ENCODE results near the gene COMMD3. TPM values are rescaled to one million over a fixed set of nuclear protein-coding genes. Genes with fewer than 3 reads are reported as not detected.

The COMMD3 gene
- total RNA-seq, 1 experiment from 2014 or later = 69.4 TPM

DNA sequence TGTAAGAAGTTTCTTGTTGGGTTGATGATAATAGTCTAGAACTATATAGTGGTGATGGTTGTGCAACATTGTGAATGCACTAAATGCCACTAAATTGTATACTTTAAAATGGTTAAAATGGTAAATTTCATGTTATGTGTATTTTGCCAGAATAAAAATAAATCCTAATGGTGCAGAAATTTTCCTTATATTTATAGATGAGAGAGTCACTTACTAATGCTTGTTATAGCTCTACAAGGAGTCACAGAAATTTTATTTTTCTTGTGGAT lies 50.2 kb downstream of the COMMD3 start:
- TF ChIP-seq, protein P1, sequence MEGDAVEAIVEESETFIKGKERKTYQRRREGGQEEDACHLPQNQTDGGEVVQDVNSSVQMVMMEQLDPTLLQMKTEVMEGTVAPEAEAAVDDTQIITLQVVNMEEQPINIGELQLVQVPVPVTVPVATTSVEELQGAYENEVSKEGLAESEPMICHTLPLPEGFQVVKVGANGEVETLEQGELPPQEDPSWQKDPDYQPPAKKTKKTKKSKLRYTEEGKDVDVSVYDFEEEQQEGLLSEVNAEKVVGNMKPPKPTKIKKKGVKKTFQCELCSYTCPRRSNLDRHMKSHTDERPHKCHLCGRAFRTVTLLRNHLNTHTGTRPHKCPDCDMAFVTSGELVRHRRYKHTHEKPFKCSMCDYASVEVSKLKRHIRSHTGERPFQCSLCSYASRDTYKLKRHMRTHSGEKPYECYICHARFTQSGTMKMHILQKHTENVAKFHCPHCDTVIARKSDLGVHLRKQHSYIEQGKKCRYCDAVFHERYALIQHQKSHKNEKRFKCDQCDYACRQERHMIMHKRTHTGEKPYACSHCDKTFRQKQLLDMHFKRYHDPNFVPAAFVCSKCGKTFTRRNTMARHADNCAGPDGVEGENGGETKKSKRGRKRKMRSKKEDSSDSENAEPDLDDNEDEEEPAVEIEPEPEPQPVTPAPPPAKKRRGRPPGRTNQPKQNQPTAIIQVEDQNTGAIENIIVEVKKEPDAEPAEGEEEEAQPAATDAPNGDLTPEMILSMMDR (IDR thresholded peaks at IDR 0.05; ENCODE audit: unreplicated experiment) = no peak
- Mint-ChIP-seq H3K27me3 (ENCODE audit: insufficient read depth, unreplicated experiment) (no peaks in the 10 kb centered on the region), H3K27ac (ENCODE audit: low read depth, unreplicated experiment) (no peak overlapping the region), H3K4me3 (ENCODE audit: unreplicated experiment) (no peak overlapping the region), H3K4me1 (ENCODE audit: insufficient read depth, unreplicated experiment) (no peaks in the 10 kb centered on the region), H3K36me3 (ENCODE audit: insufficient read depth, unreplicated experiment) (no peaks in the 10 kb centered on the region), H3K9me3 (ENCODE audit: unreplicated experiment) (no peaks in the 10 kb centered on the region)
- intact Hi-C loops (cut with micrococcal nuclease) = no loop called here
- BruUV-seq (replicated peaks) = no TSS peak
- ChIA-PET POLR2A (interaction anchor here (1.0 kb wide), 1 partner anchor 73 kb away, joined by 3 read pairs; no protein-coding TSS in a partner anchor), CTCF (interaction anchor here (0.6 kb wide), 1 partner anchor 624 kb away, joined by 4 read pairs; no protein-coding TSS in a partner anchor)
- no peak for DNase-seq (ENCODE audit: unreplicated experiment)

DNA sequence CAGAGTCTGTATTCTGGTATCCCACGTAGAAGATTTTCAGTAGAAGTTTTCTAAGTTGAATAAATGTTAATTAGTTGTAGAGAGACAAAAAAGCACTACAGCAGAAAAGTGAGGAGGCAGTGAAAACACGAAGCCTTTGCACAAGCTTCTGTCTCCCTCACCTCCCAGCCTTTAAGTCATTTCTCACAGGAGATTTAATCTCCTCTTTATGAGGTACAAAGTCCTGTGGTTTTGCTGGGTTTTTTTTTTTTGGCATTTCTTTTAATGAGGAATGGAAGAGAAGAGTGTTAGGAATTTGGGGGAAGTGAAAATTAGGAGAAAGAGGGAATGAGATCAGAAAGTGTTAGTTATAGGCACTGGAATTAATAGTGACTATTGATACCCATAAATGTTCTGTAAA lies 50.6 kb downstream of the COMMD3 start:
- Mint-ChIP-seq H3K36me3 (ENCODE audit: insufficient read depth, unreplicated experiment) (no peaks in the 10 kb centered on the region), H3K27me3 (ENCODE audit: insufficient read depth, unreplicated experiment) (no peaks in the 10 kb centered on the region), H3K9me3 (ENCODE audit: unreplicated experiment) (no peaks in the 10 kb centered on the region), H3K27ac (ENCODE audit: low read depth, unreplicated experiment) (no peak overlapping the region), H3K4me1 (ENCODE audit: insufficient read depth, unreplicated experiment) (no peaks in the 10 kb centered on the region), H3K4me3 (ENCODE audit: unreplicated experiment) (no peak overlapping the region)
- ChIA-PET POLR2A (interaction anchor here (1.0 kb wide), 1 partner anchor 73 kb away, joined by 3 read pairs; no protein-coding TSS in a partner anchor), CTCF (no interaction called here)
- DNase-seq (ENCODE audit: unreplicated experiment) = no peak
- TF ChIP-seq, protein P1 (IDR thresholded peaks at IDR 0.05; ENCODE audit: unreplicated experiment) = no peak
- intact Hi-C loops (cut with micrococcal nuclease) = no loop called here
- no TSS peak for BruUV-seq (replicated peaks)

DNA sequence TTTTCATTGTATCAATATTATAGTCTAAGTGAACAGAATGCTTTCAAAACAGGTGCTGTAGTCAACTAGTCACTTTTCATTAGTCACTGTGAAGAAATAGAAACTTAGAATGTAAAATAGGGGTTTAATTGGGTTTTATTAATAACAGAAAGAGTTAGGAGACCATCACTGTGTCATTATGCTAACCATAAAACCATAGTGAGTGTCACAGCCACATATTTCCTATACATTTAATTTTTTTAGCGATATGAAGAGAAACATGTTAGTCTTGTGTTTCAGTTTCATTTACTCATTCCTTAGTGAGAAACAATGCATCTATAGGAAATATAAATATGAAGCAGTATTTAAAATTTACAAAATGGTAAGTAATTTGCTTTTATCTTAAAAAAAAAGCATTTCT lies 51.3 kb downstream of the COMMD3 start:
- H3K4me3 Mint-ChIP-seq (ENCODE audit: unreplicated experiment) = no peak overlapping the region
- POLR2A ChIA-PET = no interaction called here
- no TSS peak for BruUV-seq (replicated peaks)
- H3K27ac Mint-ChIP-seq (ENCODE audit: low read depth, unreplicated experiment) = no peak overlapping the region
- intact Hi-C loops (cut with micrococcal nuclease) = no loop called here
- H3K9me3 Mint-ChIP-seq (ENCODE audit: unreplicated experiment) = no peaks in the 10 kb centered on the region
- H3K36me3 Mint-ChIP-seq (ENCODE audit: insufficient read depth, unreplicated experiment) = no peaks in the 10 kb centered on the region
- TF ChIP-seq, protein P1 (IDR thresholded peaks at IDR 0.05; ENCODE audit: unreplicated experiment) = no peak
- CTCF ChIA-PET = no interaction called here
- no peaks in the 10 kb centered on the region for H3K4me1 Mint-ChIP-seq (ENCODE audit: insufficient read depth, unreplicated experiment)
- no peaks in the 10 kb centered on the region for H3K27me3 Mint-ChIP-seq (ENCODE audit: insufficient read depth, unreplicated experiment)
- no peak for DNase-seq (ENCODE audit: unreplicated experiment)

DNA sequence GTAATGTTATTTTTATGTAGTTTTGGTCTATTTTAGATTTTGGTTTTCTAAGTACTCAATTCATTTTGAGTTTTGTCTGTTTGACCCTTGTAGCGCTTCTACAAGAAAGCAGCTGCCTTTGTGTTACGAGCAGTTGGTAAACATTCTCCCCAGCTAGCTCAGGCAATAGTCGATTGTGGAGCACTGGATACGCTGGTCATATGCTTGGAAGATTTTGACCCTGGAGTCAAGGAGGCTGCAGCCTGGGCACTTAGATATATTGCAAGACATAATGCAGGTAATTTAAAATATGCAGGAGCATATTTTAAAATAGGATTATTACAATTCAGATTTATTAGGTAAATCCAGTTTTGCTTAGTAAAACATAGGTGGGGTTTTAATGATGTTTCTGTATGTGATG lies 52.2 kb downstream of the COMMD3 start:
- H3K27ac Mint-ChIP-seq (ENCODE audit: low read depth, unreplicated experiment) = no peak overlapping the region
- H3K9me3 Mint-ChIP-seq (ENCODE audit: unreplicated experiment) = no peaks in the 10 kb centered on the region
- TF ChIP-seq, protein P1 (IDR thresholded peaks at IDR 0.05; ENCODE audit: unreplicated experiment) = no peak
- CTCF ChIA-PET = no interaction called here
- intact Hi-C loops (cut with micrococcal nuclease) = no loop called here
- H3K36me3 Mint-ChIP-seq (ENCODE audit: insufficient read depth, unreplicated experiment) = no peaks in the 10 kb centered on the region
- POLR2A ChIA-PET = interaction anchor here (0.7 kb wide), 1 partner anchor 582 kb away, joined by 3 read pairs; no protein-coding TSS in a partner anchor
- H3K27me3 Mint-ChIP-seq (ENCODE audit: insufficient read depth, unreplicated experiment) = no peaks in the 10 kb centered on the region
- no peak for DNase-seq (ENCODE audit: unreplicated experiment)
- H3K4me3 Mint-ChIP-seq (ENCODE audit: unreplicated experiment) = no peak overlapping the region
- no TSS peak for BruUV-seq (replicated peaks)
- H3K4me1 Mint-ChIP-seq (ENCODE audit: insufficient read depth, unreplicated experiment) = no peaks in the 10 kb centered on the region

Data from MCF 10A (cell line).